Endothelial cell of umbilical vein (primary cell): ENCODE data around the gene NANOS3.
A peak's percentile ranks its signal among the peaks of the same experiment; 100 is the strongest.

Experiments used
- EZH2 ChIP-seq: IDR thresholded peaks from 2 replicates; pipeline ENCODE4 v1.6.1; 2012; ENCODE audit warnings: borderline replicate concordance, low read depth, mild to moderate bottlenecking, moderate library complexity, low read length, inconsistent platforms; ENCODE audit not compliant: severe bottlenecking
- POLR2A ChIP-seq: IDR thresholded peaks from 2 replicates; pipeline ENCODE4 v1.6.1; 2012; ENCODE audit warnings: low read depth, mild to moderate bottlenecking, control low read depth, low read length
- TF ChIP-seq, protein P1 (sequence below), 2 donors: IDR thresholded peaks; 1 replicate in 1 of 2; 2 replicates in 1 of 2; pipeline ENCODE4 v1.5.1; 2011; ENCODE audit warnings: low read length in 2 of 2, mild to moderate bottlenecking in 2 of 2, moderate library complexity in 2 of 2, control low read depth in 1 of 2, inconsistent platforms in 1 of 2, low read depth in 1 of 2; ENCODE audit not compliant: insufficient read depth in 1 of 2; ENCODE audit errors: extremely low read depth in 1 of 2

DNA sequence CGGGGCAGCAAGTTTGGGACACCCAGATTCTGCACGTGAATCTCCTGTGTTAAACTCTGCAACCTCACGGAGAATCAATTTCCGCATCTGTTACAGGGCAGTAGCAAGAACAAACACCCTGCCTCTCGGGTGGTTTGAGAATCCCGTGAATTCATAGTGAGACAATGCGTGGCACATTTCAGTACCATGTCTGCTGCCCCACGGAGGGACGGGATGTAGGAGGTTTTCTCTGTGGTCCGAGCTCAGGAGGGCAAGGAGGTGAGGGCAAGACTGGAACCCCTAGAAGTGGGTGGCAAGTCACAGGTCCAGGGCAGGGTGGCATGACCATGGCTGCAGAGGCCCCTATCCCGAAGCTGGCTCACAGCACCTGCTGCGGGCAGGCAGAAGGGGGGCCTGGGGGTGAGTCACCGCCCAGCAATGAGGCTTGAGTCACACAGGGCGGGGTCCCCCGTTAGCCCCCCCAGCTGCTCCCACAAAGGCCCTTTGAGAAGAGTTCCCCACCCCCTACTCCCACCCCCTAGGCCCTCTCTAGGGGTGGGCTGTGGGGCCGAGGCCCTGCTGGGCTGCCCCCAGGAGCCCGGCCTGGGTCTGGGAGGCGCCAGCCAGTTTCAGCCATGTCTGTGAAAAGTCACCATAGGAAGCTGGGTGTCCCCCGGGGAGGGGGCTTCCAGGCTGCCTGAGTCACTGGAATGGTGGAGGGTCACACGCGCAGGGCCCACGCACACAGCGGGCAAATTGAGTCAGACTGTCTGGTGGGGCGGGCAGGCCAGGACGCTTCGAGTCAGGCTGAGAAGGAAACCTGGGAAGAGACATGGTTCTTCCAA is 25.8 kb upstream of the NANOS3 start:
- TF ChIP-seq EZH2, result no peak
- TF ChIP-seq, protein P1, sequence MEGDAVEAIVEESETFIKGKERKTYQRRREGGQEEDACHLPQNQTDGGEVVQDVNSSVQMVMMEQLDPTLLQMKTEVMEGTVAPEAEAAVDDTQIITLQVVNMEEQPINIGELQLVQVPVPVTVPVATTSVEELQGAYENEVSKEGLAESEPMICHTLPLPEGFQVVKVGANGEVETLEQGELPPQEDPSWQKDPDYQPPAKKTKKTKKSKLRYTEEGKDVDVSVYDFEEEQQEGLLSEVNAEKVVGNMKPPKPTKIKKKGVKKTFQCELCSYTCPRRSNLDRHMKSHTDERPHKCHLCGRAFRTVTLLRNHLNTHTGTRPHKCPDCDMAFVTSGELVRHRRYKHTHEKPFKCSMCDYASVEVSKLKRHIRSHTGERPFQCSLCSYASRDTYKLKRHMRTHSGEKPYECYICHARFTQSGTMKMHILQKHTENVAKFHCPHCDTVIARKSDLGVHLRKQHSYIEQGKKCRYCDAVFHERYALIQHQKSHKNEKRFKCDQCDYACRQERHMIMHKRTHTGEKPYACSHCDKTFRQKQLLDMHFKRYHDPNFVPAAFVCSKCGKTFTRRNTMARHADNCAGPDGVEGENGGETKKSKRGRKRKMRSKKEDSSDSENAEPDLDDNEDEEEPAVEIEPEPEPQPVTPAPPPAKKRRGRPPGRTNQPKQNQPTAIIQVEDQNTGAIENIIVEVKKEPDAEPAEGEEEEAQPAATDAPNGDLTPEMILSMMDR (IDR thresholded peaks at IDR 0.05; ENCODE audit: extremely low read depth in 1 of 2, insufficient read depth in 1 of 2, low read depth in 1 of 2, low read length in 2 of 2), result no peak
- peak; percentile 1 for TF ChIP-seq POLR2A
